ENCODE measurements around the gene PPP1R12A. TPM values are rescaled to one million over a fixed set of nuclear protein-coding genes. Genes with fewer than 3 reads are reported as not detected.

The PPP1R12A gene
- total RNA-seq, 3 donors from 2014 or later = 63.7 to 253 (median 74.3) TPM

DNA sequence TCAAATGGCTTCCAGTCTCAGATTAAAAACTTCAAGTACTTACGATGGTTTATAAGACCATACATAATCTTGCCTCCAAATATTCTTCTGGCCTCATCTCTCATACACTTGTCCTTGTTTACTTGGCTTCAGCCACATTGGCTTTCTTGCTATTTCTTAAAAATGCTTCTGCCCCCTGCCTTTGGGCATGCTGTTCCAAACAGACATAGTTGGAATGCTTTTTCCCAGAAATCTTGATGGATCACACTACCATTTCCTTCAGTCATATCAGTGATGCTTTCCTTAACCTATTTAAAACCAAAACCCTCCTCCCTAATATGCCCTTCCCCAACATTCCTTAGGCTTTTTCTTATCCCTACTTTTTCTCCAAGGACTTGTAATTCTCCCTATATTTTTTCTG is 169.7 kb downstream of the PPP1R12A start:
- H3K9me3 ChIP-seq = no peaks in the 10 kb centered on the region
- H3K4me1 ChIP-seq (ENCODE audit: low read depth) = no peaks in the 10 kb centered on the region
- TF ChIP-seq, protein P1, sequence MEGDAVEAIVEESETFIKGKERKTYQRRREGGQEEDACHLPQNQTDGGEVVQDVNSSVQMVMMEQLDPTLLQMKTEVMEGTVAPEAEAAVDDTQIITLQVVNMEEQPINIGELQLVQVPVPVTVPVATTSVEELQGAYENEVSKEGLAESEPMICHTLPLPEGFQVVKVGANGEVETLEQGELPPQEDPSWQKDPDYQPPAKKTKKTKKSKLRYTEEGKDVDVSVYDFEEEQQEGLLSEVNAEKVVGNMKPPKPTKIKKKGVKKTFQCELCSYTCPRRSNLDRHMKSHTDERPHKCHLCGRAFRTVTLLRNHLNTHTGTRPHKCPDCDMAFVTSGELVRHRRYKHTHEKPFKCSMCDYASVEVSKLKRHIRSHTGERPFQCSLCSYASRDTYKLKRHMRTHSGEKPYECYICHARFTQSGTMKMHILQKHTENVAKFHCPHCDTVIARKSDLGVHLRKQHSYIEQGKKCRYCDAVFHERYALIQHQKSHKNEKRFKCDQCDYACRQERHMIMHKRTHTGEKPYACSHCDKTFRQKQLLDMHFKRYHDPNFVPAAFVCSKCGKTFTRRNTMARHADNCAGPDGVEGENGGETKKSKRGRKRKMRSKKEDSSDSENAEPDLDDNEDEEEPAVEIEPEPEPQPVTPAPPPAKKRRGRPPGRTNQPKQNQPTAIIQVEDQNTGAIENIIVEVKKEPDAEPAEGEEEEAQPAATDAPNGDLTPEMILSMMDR (IDR thresholded peaks at IDR 0.05) = no peak
- H3K4me3 ChIP-seq = no peak overlapping the region
- intact Hi-C loops (cut with DNase I, micrococcal nuclease) = no loop called here
- no peak for ATAC-seq
- DNase-seq = no peak
- no peaks in the 10 kb centered on the region for H3K36me3 ChIP-seq (ENCODE audit: low read depth)

DNA sequence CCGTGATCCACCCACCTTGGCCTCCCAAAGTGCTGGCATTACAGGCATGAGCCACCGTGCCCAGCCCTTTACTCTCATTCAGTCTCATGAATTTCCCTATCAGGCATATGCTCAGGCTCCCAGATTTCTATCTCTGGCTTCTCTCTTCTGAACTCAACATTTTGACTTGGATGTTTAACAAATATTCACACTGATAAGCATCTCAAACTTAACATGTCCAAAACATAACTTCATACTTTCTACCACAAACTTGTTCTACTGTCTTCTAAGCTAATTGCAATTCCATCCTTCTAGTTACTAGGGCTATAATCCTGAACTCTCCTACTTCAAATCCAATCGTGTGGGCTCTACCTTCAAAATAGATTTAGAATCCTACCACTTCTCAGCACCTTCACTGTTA is 170.3 kb downstream of the PPP1R12A start:
- H3K4me1 ChIP-seq (ENCODE audit: low read depth) = no peaks in the 10 kb centered on the region
- intact Hi-C loops (cut with DNase I, micrococcal nuclease) = no loop called here
- TF ChIP-seq, protein P1 (IDR thresholded peaks at IDR 0.05) = no peak
- no peak for ATAC-seq
- H3K36me3 ChIP-seq (ENCODE audit: low read depth) = no peaks in the 10 kb centered on the region
- no peak for DNase-seq
- H3K4me3 ChIP-seq = no peak overlapping the region
- no peaks in the 10 kb centered on the region for H3K9me3 ChIP-seq

DNA sequence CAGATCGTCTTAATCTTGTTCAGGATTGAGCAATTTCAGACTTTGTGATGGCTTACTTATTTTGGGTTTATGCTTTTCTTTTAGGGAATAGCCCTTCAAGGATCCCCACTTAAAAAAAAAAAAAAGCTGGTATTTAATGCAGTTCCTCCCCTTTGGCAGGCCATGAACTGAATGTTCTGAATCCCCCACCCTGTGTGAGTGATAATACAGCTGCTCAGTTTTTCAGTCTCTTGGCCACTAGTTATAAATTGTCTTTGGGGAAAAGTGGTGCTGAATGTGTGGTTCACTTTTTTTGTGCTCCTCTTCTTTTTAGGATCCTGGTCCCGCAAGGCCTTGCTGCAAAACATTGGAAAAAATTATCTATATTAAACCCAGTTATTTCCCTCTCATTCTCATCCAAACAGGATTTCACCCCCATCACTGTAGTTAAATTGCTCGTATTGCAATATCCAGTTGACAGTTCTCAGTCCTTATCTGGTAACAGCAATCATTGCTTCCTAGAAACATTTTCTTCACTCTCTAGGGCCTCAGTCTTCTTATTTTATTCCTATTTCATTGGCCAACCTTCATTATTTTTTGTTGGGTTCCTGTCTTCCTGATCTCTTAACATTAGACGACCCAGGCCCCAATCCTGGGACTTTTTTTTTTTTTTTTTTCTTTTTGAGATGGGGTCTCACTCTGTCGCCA is 171.0 kb downstream of the PPP1R12A start:
- H3K9me3 ChIP-seq = no peaks in the 10 kb centered on the region
- H3K36me3 ChIP-seq (ENCODE audit: low read depth) = no peaks in the 10 kb centered on the region
- TF ChIP-seq, protein P1 (IDR thresholded peaks at IDR 0.05) = no peak
- intact Hi-C loops (cut with DNase I, micrococcal nuclease) = no loop called here
- no peak for DNase-seq
- no peaks in the 10 kb centered on the region for H3K4me1 ChIP-seq (ENCODE audit: low read depth)
- no peak overlapping the region for H3K4me3 ChIP-seq
- no peak for ATAC-seq

DNA sequence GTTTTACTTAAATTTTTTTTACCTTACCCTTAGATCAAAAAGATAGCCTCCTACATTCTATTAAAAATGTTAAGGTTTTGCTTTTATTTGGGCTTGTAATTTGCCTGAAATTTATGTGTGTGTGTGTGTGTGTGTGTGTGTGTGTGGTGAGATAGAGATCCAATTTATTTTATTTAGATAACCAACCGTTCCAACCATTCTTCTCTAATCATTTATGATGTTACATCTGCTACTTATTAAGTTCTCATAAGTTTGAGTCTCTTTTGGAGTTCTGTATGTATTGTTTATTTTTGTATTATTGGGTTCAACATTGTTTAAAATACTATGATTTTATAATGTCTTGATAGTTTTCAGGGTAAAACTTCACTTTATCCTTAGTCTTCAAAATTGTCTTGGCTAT is 173.6 kb downstream of the PPP1R12A start:
- TF ChIP-seq, protein P1 (IDR thresholded peaks at IDR 0.05) = no peak
- Histone ChIP-seq H3K9me3 (peaks cover 3% of the 10 kb centered on the region), H3K36me3 (ENCODE audit: low read depth) (no peaks in the 10 kb centered on the region), H3K4me1 (ENCODE audit: low read depth) (no peaks in the 10 kb centered on the region), H3K4me3 (no peak overlapping the region)
- intact Hi-C loops (cut with DNase I, micrococcal nuclease) = no loop called here
- no peak for DNase-seq
- ATAC-seq = no peak

DNA sequence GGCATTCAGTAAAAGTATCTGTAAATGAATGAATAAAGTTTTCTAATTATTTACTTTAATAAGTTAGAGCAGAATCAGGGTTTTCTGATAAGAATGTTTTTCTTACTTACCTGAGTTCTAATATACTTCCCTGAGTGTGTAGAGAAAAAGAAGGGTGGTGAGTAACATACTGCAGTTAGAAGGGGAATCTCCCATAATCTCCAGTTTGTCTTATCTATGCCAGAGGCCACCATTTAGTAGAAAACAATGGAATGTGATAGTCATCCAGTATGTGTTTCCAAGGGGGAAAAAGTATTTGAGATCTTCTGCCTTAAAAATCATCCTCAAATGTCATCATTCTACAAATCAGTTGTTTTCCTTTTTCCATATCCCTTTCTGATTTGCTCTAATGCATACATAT is 187.6 kb downstream of the PPP1R12A start:
- no peak for DNase-seq
- no peaks in the 10 kb centered on the region for H3K9me3 ChIP-seq
- no peaks in the 10 kb centered on the region for H3K4me1 ChIP-seq (ENCODE audit: low read depth)
- TF ChIP-seq, protein P1 (IDR thresholded peaks at IDR 0.05) = no peak
- intact Hi-C loops (cut with DNase I, micrococcal nuclease) = no loop called here
- no peak overlapping the region for H3K4me3 ChIP-seq
- ATAC-seq = no peak
- no peaks in the 10 kb centered on the region for H3K36me3 ChIP-seq (ENCODE audit: low read depth)
